Measurements from ENCODE around the gene ADAM12. TPM values are rescaled to one million over a fixed set of nuclear protein-coding genes. Genes with fewer than 3 reads are reported as not detected.

ADAM12 gene
- total and polyA plus RNA-seq, 7 donors: 0.01 to 3.3 (median 0.24) TPM; not detected in 2

DNA sequence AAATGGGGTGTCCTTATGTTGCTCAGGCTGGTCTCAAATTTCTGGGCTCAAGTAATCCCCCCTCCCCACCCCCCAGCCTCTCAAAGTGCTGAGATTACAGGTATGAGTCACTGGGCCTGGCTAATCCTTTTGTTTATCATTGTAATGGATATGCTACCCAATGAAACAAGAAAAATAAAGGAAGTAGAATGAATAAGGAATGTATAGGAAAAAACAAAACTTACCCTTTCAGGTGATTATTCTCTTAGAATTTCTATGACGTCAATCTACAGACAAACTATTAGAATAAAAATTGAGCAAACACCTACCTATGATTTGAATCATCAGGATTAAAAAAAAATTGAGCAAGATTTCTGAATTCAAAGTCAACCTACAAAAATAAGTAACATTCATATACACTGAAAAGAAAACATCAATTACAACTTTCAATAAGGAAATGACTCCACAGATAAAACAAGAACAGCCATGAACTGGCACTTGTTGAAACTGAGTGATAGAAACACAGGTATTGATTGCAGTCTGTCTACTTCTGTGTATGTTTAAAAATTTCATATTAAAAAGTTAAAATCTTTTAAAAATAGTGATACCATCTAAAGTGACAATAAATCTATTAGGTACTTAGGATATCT is 12.2 kb downstream of the ADAM12 start:
- intact Hi-C loops (cut with DNase I): no loop called here
- TF ChIP-seq, protein P1, sequence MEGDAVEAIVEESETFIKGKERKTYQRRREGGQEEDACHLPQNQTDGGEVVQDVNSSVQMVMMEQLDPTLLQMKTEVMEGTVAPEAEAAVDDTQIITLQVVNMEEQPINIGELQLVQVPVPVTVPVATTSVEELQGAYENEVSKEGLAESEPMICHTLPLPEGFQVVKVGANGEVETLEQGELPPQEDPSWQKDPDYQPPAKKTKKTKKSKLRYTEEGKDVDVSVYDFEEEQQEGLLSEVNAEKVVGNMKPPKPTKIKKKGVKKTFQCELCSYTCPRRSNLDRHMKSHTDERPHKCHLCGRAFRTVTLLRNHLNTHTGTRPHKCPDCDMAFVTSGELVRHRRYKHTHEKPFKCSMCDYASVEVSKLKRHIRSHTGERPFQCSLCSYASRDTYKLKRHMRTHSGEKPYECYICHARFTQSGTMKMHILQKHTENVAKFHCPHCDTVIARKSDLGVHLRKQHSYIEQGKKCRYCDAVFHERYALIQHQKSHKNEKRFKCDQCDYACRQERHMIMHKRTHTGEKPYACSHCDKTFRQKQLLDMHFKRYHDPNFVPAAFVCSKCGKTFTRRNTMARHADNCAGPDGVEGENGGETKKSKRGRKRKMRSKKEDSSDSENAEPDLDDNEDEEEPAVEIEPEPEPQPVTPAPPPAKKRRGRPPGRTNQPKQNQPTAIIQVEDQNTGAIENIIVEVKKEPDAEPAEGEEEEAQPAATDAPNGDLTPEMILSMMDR (IDR thresholded peaks at IDR 0.05): no peak
- Histone ChIP-seq H3K9me3 (peaks cover 4% of the 10 kb centered on the region), H3K27ac (no peak overlapping the region), H3K4me3 (no peak overlapping the region), H3K36me3 (ENCODE audit: insufficient read depth in 1 of 2, low read depth in 1 of 2) (no peaks in the 10 kb centered on the region), H3K27me3 (ENCODE audit: insufficient read depth in 3 of 3, low read length in 2 of 3) (no peaks in the 10 kb centered on the region), H3K4me1 (no peaks in the 10 kb centered on the region)
- WGBS, 3 donors: 92 to 97% (median 96%) methylated on average over 1 of the region's 1 CpG
- DNase-seq (no peak), ATAC-seq (no peak)

DNA sequence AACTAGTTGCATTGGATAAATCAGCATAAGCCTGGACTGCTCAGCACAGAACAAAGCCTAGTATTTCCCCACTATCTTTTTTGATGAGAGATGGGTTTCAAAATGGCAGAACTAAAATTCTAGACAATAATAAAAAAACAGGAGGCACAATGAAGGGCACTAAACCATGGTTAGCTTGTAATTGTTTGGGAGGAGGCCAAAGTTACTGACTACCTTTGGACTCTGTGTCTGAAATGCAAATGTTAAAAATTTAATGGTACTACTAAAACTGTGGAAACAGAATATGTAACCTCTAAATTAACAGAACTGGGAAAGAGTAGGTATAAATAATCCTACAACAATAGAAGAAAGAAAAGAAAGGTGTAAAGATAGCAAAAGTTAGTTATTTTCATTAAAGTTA is 13.0 kb downstream of the ADAM12 start:
- TF ChIP-seq, protein P1 (IDR thresholded peaks at IDR 0.05): no peak
- no peaks in the 10 kb centered on the region for H3K4me1 ChIP-seq
- no peak overlapping the region for H3K27ac ChIP-seq
- DNase-seq (no peak), ATAC-seq (no peak)
- no peak overlapping the region for H3K4me3 ChIP-seq
- no peaks in the 10 kb centered on the region for H3K36me3 ChIP-seq (ENCODE audit: insufficient read depth in 1 of 2, low read depth in 1 of 2)
- peaks cover 4% of the 10 kb centered on the region for H3K9me3 ChIP-seq
- peaks cover 0 to 2% (median 0%) of the 10 kb centered on the region in 3 donors for H3K27me3 ChIP-seq (ENCODE audit: insufficient read depth in 3 of 3, low read length in 2 of 3)
- intact Hi-C loops (cut with DNase I): no loop called here

DNA sequence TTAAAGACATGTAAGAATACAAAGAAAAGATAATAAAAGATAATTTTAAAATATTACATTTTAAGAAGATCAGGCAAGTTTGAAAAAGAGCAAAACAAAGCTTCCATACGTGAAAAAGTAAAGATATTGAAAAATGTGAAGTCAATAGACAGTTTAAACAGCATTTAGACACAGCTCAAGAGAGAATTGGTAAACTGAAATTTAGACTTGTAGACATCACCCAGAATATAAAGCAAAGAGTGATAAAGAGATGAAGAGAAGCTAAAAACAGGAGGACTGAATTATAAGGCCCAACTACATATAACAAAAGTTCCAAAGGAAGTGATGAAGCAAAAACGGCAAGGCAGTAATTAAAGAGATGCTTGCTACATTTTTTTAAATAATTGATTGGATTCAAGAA is 13.8 kb downstream of the ADAM12 start:
- Histone ChIP-seq H3K4me3 (no peak overlapping the region), H3K27ac (no peak overlapping the region), H3K9me3 (peaks cover 4% of the 10 kb centered on the region), H3K4me1 (no peaks in the 10 kb centered on the region), H3K27me3 (ENCODE audit: insufficient read depth in 3 of 3, low read length in 2 of 3) (peaks cover 0 to 2% (median 0%) of the 10 kb centered on the region in 3 donors), H3K36me3 (ENCODE audit: insufficient read depth in 1 of 2, low read depth in 1 of 2) (no peaks in the 10 kb centered on the region)
- ATAC-seq (no peak), DNase-seq (no peak)
- 79 to 91% (median 81%) methylated on average over 2 of the region's 2 CpGs for WGBS, 3 donors
- intact Hi-C loops (cut with DNase I): no loop called here
- TF ChIP-seq, protein P1 (IDR thresholded peaks at IDR 0.05): no peak

DNA sequence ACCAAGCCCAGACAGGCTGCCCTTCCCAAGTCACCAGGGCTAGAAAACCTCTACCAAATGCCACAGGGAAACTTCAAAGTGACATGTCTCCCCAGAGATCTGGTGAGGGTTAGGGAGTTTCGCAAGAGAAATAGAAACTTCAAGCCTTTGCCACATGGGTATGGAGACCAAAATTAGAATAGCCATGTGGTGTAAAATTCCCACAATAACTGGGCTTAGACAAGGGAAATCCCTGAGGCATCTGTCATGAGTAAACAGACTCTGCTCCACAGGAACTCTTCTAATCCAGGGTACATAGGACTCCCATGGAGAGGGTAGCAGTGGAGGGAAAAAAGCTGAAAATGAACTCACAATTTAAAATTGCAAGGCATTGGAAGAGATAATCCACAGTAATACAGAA is 14.3 kb downstream of the ADAM12 start:
- no peak overlapping the region for H3K27ac ChIP-seq

More for the DNA sequence above, 14.3 kb downstream of the ADAM12 start:
- H3K4me1 ChIP-seq: no peaks in the 10 kb centered on the region
- peaks cover 0 to 2% (median 0%) of the 10 kb centered on the region in 3 donors for H3K27me3 ChIP-seq (ENCODE audit: insufficient read depth in 3 of 3, low read length in 2 of 3)
- intact Hi-C loops (cut with DNase I): no loop called here
- WGBS, 3 donors: 32 to 41% (median 40%) methylated on average over 1 of the region's 1 CpG
- no peaks in the 10 kb centered on the region for H3K36me3 ChIP-seq (ENCODE audit: insufficient read depth in 1 of 2, low read depth in 1 of 2)
- TF ChIP-seq, protein P1 (IDR thresholded peaks at IDR 0.05): no peak
- H3K9me3 ChIP-seq: peaks cover 4% of the 10 kb centered on the region
- ATAC-seq: no peak
- DNase-seq: no peak
- no peak overlapping the region for H3K4me3 ChIP-seq
